Posterior vena cava (tissue), 2 donors: ENCODE measurements around the gene SLC5A5. TPM values are rescaled to one million over a fixed set of nuclear protein-coding genes. Genes with fewer than 3 reads are reported as not detected.

Experiments used
- DNase-seq: peaks from one replicate; pipeline ENCODE4 v3.0.0-alpha.2; 2020; ENCODE audit warnings: low spot score
- intact Hi-C, 2 donors: fragments of 100-400 bp; cut with DNase I; formaldehyde crosslinking; loops; one replicate each; pipeline versions ENCODE4 v1.14.1 to v1.14.2; 2022 to 2023
- total RNA-seq, 2 donors: library from RNA; stranded (reverse); fragmentation: NEBNext Ultra II Directional; extraction: Animal tissue kit (Norgen Biotek cat#: 25700); gene quantifications; one replicate each; pipeline ENCODE4 v1.2.1, GENCODE V29; 2021
- donor health status: DM: yes; HTN: yes; CAD: no.
- donor health status: DM: yes; HTN: yes; CAD: no.

The SLC5A5 gene
- total RNA-seq, 2 donors from 2014 or later: not detected

- intact Hi-C loops: loop anchor here (5.0 to 10.0 kb wide), 3 partner anchors 55 to 123 kb away; no protein-coding TSS in a partner anchor
- DNase-seq: no peak
Measured at GRCh38 chr19:17942181-17942580, 70.4 kb downstream of the SLC5A5 start.

DNA sequence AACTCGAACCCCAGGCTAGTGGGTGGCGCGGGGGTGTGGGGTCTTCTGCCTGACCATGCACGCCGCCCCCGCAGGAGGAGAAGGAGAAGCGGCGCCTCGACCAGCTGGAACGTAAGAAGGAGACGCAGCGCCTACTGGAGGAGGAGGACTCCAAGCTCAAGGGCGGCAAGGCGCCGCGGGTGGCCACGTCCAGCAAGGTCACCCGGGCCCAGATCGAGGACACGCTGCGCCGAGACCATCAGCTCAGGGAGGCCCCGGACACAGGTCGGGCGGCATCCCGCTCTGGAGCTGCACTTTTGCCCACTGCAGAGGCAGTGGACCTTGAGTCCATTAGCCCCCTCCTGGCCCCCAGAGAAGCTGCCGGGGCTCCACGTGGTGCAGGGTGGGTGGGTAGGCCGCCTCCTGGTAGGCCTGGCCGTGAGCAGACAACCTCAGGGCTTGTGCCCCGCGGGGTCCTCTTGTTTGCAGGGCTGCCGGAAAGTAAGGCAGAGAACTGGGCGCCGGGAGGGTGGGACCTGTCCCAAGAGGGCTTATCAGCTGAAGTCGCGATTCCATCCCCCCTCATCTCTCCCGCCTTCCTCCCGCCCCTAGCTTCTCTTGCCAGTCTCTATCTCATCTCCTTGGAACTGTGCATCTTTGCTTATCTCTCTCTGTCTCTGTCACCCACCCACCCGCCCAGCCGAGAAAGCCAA, 71.0 kb downstream of the SLC5A5 start:
- intact Hi-C loops: loop anchor here (5.0 to 10.0 kb wide), 3 partner anchors 55 to 122 kb away; no protein-coding TSS in a partner anchor
- no peak for DNase-seq

DNA sequence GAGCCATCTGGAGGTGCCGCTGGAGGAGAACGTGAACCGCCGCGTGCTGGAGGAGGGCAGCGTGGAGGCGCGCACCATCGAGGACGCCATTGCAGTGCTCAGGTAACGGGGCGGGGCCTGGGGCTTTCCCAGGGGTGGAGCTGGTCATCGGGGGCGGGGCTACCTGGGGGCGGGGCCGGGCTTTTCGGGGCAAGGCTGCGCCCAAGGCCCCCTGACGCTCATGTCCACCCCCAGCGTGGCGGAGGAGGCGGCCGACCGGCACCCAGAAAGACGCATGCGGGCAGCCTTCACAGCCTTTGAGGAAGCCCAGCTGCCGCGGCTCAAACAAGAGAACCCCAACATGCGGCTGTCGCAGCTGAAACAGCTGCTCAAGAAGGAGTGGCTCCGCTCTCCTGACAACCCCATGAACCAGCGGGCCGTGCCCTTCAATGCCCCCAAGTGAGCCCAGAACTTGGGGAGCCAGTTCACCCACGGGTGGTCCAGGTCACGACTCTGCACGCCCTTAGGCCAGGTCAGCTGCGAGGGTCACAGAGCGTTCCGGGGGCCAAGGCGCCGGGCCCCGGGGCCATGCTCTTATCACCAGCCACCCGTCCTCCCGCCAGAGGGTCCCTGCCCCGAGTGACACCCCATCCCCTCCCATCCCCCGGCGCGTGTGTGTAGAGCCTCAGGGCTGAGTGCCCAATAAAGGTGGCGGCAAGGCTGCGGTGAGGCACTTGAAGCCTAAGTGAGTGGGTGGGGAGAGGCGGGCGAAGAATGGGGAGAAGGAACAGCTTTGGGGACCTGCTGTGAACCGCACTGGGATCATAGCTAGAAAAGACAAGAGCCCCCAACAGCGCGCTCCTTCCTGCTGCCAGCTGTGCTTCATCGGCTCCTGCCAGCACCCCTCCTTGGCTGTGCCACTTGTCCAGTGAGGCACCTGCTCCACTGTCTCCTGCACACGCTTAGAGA, 71.8 kb downstream of the SLC5A5 start:
- intact Hi-C loops: loop anchor here (5.0 to 10.0 kb wide), 3 partner anchors 54 to 121 kb away; no protein-coding TSS in a partner anchor
- DNase-seq: no peak

GRCh38 chr19:17944301-17944700, 72.6 kb downstream of the SLC5A5 start:
- no peak for DNase-seq
- intact Hi-C loops: loop anchor here (5.0 to 10.0 kb wide), 3 partner anchors 53 to 120 kb away; no protein-coding TSS in a partner anchor

Other genes with a start within 250 kb of the SLC5A5 start
- gene UNC13A, start 183.6 kb upstream of the SLC5A5 start, total RNA-seq: under 1 TPM; 0.14 to 0.60 TPM
- gene MAP1S, start 152.5 kb upstream of the SLC5A5 start, total RNA-seq: 10 to 100 TPM; 50.8 to 57.0 TPM
- 1 to 10 TPM; 2.0 to 2.1 TPM for gene FCHO1, start 120.5 kb upstream of the SLC5A5 start, total RNA-seq
- under 1 TPM in 1 of 2 donors, not detected in 1; 0.28 TPM for gene B3GNT3, start 76.8 kb upstream of the SLC5A5 start, total RNA-seq
- gene INSL3, start 50.4 kb upstream of the SLC5A5 start, total RNA-seq: not detected
- gene JAK3, start 24.0 kb upstream of the SLC5A5 start, total RNA-seq: 1 to 10 TPM; 6.6 to 8.8 TPM
- 1,000 to 10,000 TPM; 1,284 to 1,308 TPM for gene RPL18A, start 12.0 kb upstream of the SLC5A5 start, total RNA-seq
- gene CCDC124, start 61.1 kb downstream of the SLC5A5 start, total RNA-seq: 10 to 100 TPM; 48.5 to 73.0 TPM
- under 1 TPM in 1 of 2 donors, not detected in 1; 0.33 TPM for gene KCNN1, start 95.2 kb downstream of the SLC5A5 start, total RNA-seq
- gene ARRDC2, start 136.2 kb downstream of the SLC5A5 start, total RNA-seq: 10 to 100 TPM; 21.0 to 25.2 TPM
- gene IL12RB1, start 215.0 kb downstream of the SLC5A5 start, total RNA-seq: 1 to 10 TPM; 1.7 to 2.3 TPM
- 1 to 10 TPM; 5.6 to 7.1 TPM for gene MAST3, start 225.8 kb downstream of the SLC5A5 start, total RNA-seq